Muscle of leg (tissue), 11 donors: ENCODE data around the gene PRG3. TPM values are rescaled to one million over a fixed set of nuclear protein-coding genes. Genes with fewer than 3 reads are reported as not detected.
"Not testable (repeated sequence)": the region's sequence is repeated elsewhere in the genome, so short reads cannot be mapped to it uniquely, and the experiment has no call there.

ENCODE experiments used
- DNase-seq: peaks from one replicate; pipeline ENCODE4 v3.0.0; 2013
- H3K27ac ChIP-seq: one replicate; pipeline ENCODE4 v1.5.1; 2013; ENCODE audit warnings: mild to moderate bottlenecking, low read length, control low read depth
- H3K27me3 ChIP-seq: one replicate; pipeline ENCODE4 v1.6.1; 2013; ENCODE audit warnings: low read length; ENCODE audit not compliant: control insufficient read depth, insufficient read depth
- H3K36me3 ChIP-seq: one replicate; pipeline ENCODE4 v1.6.1; 2013; ENCODE audit warnings: low read length; ENCODE audit not compliant: control insufficient read depth, insufficient read depth
- H3K4me1 ChIP-seq: one replicate; pipeline ENCODE4 v1.6.1; 2013; ENCODE audit warnings: low read length; ENCODE audit not compliant: control insufficient read depth, insufficient read depth
- H3K4me3 ChIP-seq: one replicate; pipeline ENCODE4 v1.5.1; 2013; ENCODE audit warnings: low read length, control low read depth
- H3K9me3 ChIP-seq: replicated peaks from 2 replicates; pipeline ENCODE4 v1.6.1; 2013; ENCODE audit warnings: low read depth, low read length; ENCODE audit not compliant: control insufficient read depth
- WGBS: methylation state at CpG from one replicate; pipeline ENCODE4 v1.1.5; 2013; ENCODE audit warnings: missing lambda C conversion rate; ENCODE audit not compliant: insufficient coverage; 5-methylcytosine and 5-hydroxymethylcytosine counted together
- polyA plus RNA-seq, 8 donors: library from polyadenylated mRNA; unstranded; fragments of 120-200 nt; gene quantifications; one replicate each; pipeline versions ENCODE4 v1.2.1 to v1.2.3, GENCODE V29; 2013; ENCODE audit warnings: inconsistent platforms in 1 of 8, low replicate concordance in 1 of 8; ENCODE audit not compliant: insufficient read length in 8 of 8, insufficient read depth in 1 of 8
- total RNA-seq: library from RNA; stranded (reverse); fragments of 120-200 nt; gene quantifications from one replicate; pipeline ENCODE4 v1.2.4, GENCODE V29; 2013

Gene PRG3
- total and polyA plus RNA-seq, 9 donors: 0.14 to 1.3 (median 0.33) TPM; not detected in 2

DNA sequence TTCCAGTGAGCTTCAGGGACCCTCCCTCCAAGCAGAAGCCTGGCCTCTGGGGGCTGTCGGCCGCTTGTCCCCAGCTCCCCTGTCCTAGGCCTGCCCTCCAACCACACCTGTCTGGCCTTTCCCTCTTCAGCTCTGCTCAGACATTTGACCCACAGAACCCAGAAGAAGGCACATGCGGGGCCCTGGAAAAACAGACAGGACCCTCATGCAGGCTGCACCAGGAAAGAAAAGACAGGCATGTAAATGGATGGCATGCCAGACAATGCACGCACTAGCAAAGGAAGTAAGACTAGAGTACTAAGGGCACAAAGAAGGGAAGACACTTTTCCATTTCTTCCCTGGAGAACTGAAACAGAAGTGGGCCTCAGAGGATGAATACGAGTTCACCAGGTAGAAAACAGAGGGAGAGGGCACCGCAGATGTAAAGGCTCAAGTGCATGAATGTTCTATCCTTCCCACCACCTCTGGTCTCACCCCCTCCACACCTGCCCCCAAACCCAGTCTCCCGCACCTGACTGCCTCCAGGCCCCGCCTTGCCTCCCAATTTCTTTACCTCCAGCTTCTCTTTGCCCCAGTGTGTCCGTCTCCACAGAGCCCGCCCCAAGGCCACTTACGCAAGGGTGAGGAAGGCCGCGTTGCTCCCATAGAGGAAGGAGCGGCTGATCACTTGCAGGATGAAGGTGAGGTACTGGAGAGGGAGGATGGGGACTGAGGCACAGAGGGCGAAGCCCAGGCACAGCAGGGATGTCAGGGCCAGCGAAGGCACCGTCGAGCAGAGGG lies 28.6 kb upstream of the PRG3 start:
- H3K4me3 ChIP-seq: no peak overlapping the region
- H3K9me3 ChIP-seq: no peaks in the 10 kb centered on the region
- no peak overlapping the region for H3K27ac ChIP-seq
- peaks cover 59% of the 10 kb centered on the region for H3K36me3 ChIP-seq
- no peak for DNase-seq
- no peaks in the 10 kb centered on the region for H3K27me3 ChIP-seq
- 95% methylated on average over 13 of the region's 18 CpGs for WGBS
- H3K4me1 ChIP-seq: peaks cover 12% of the 10 kb centered on the region

- Histone ChIP-seq H3K4me1 (peaks cover 12% of the 10 kb centered on the region), H3K4me3 (no peak overlapping the region), H3K27me3 (no peaks in the 10 kb centered on the region), H3K36me3 (peaks cover 52% of the 10 kb centered on the region), H3K9me3 (no peaks in the 10 kb centered on the region), H3K27ac (no peak overlapping the region)
- 84% methylated on average over 2 of the region's 2 CpGs for WGBS
- no peak for DNase-seq
Observed at GRCh38 chr11:57408771-57409170, 27.8 kb upstream of the PRG3 start.

DNA sequence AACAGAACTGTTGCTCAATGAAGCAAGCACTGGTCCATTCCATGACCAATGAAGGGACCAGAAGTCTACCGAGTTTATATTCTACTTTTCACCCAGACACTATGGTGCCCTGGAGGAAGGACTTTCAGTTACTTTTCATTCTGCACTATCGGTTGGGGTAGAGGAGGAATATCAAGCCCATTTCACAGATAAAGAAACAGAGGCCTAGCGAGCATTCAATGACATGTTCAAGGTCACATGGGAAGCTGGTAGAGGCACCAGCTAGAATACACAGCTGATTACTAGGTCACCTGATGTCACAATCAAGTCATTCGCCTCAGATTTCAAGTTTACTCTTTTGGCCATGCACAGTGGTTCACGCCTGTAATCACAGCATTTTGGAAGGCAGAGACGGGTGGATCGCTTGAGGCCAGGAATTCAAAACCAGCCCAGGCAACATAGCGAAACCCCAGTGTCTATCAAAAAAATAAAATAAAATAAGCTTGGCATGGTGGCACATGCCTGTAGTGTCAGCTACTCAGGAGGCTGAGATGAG lies 27.1 kb upstream of the PRG3 start:
- Histone ChIP-seq H3K4me3 (no peak overlapping the region), H3K27me3 (no peaks in the 10 kb centered on the region), H3K27ac (no peak overlapping the region), H3K9me3 (no peaks in the 10 kb centered on the region), H3K4me1 (peaks cover 12% of the 10 kb centered on the region), H3K36me3 (peaks cover 47% of the 10 kb centered on the region)
- DNase-seq: no peak
- WGBS: 100% methylated on average over 3 of the region's 8 CpGs

DNA sequence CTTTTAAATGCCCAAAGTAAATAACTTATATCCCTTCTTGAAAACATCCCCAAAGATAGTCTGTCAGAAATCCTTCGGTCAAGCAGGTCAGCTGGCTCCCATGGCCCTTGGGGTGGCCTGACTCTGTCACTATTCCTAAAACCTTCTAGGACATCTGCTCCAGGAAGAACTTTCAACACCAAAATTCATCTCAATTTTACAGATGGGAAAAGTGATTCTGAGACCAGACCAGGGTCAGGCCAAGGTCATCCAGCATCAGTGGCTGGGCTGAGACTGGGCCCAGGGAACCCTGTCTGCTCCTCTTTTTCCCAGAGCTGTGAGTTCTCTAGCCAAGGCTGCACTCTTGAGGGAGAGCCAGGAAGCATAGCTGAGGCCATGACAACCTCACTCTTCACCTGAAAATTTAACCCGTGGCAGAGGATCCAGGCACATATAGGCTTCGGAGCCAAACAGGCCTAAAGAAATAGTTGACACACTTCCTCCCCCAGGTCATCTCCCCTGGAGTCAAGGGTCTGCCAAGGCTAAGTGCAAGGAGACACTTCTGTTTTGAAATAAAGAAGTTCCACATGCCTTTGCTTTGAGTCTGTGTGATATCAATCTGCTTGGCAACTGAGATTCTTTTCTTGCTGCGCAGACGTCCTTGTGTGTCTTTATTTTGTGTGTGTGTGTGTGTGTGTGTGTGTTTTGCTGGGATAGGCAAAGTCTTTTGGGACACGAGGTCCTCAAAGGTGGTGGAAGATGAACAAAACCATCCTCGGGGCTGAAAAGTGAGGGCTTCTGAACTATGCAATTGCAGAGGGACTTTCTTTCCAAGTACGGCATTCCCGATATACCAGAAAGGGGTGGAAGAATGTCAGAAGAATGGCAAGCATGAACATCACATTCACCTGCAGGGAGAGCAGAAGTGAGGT lies 26.3 kb upstream of the PRG3 start:
- no peaks in the 10 kb centered on the region for H3K9me3 ChIP-seq
- H3K27me3 ChIP-seq: no peaks in the 10 kb centered on the region
- no peak overlapping the region for H3K4me3 ChIP-seq
- peaks cover 47% of the 10 kb centered on the region for H3K36me3 ChIP-seq
- DNase-seq: peak; percentile 65
- peaks cover 12% of the 10 kb centered on the region for H3K4me1 ChIP-seq
- H3K27ac ChIP-seq: peak overlapping the region; percentile 32
- 74% methylated on average over 8 of the region's 9 CpGs for WGBS

DNA sequence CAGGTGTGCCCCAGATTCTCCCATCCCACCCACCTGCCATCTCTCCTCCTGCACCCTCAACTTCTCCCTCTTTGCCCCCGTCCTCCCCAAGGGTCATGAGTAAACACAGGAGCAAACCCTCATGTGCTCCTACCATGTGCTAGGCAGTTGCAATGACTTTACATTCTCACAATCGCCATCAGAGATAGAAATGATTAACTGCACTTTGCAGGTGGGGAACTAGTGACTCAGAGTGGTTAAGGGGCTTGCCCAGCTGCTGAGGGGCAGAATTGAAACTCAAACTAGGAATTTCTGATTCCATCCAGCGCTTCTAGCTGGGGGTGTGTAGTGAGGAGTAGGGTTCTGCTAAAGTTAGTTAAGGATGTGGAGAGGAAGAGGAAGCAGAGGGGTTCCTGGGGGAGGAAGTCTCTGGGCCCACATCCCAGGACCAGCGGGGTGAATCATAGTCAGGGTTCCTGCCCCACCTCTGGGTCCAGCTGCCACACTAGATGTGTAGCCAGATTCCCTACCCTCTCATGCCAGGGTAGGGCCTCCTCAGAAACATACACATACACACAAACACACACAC lies 25.5 kb upstream of the PRG3 start:
- no peak overlapping the region for H3K4me3 ChIP-seq
- DNase-seq: no peak
- 86% methylated on average over 1 of the region's 4 CpGs for WGBS

DNA sequence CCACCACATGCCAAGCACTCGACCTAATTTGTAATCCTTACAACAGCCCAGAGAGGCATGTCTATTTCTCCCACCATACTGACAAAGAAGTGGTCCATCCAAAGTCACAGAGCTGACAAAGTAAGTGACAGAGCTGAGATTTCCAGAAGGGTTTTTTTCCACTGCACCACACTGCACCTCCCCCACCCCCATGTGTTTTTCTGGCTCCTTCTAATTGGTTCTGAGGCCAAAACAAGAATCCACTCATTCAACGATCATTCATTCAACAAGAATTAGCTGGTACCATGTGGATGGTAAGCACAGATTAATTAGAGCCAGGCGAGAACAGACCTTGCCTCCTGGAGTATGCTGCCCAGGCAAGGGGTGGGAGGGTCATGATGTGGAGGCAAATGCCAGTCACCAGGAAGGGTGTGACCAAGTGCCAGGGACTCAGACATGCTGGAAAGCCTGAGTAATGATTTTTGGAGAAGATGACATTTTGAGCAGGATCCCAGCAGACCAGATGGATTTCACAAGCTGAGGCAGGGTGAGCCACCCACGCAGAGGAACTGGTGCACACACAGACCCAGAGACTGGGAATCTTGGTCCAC lies 24.4 kb upstream of the PRG3 start:
- DNase-seq: no peak
- Histone ChIP-seq H3K4me3 (no peak overlapping the region), H3K36me3 (peaks cover 42% of the 10 kb centered on the region), H3K27ac (no peak overlapping the region), H3K4me1 (peaks cover 12% of the 10 kb centered on the region), H3K9me3 (no peaks in the 10 kb centered on the region), H3K27me3 (no peaks in the 10 kb centered on the region)
- 66% methylated on average over 2 of the region's 4 CpGs for WGBS

More for the DNA sequence above, 25.5 kb upstream of the PRG3 start:
- Histone ChIP-seq H3K4me1 (peaks cover 12% of the 10 kb centered on the region), H3K27me3 (no peaks in the 10 kb centered on the region), H3K27ac (peak overlapping the region; percentile 32), H3K36me3 (peaks cover 47% of the 10 kb centered on the region), H3K9me3 (no peaks in the 10 kb centered on the region)

- H3K27ac ChIP-seq: no peak overlapping the region
- H3K4me1 ChIP-seq: peaks cover 12% of the 10 kb centered on the region
- H3K4me3 ChIP-seq: no peak overlapping the region
- H3K27me3 ChIP-seq: no peaks in the 10 kb centered on the region
- WGBS: no CpG with 5 or more reads among the region's 2 CpGs
- no peak for DNase-seq
- H3K9me3 ChIP-seq: no peaks in the 10 kb centered on the region
- H3K36me3 ChIP-seq: peaks cover 27% of the 10 kb centered on the region
Observed at GRCh38 chr11:57403802-57404147, 22.8 kb upstream of the PRG3 start.

DNA sequence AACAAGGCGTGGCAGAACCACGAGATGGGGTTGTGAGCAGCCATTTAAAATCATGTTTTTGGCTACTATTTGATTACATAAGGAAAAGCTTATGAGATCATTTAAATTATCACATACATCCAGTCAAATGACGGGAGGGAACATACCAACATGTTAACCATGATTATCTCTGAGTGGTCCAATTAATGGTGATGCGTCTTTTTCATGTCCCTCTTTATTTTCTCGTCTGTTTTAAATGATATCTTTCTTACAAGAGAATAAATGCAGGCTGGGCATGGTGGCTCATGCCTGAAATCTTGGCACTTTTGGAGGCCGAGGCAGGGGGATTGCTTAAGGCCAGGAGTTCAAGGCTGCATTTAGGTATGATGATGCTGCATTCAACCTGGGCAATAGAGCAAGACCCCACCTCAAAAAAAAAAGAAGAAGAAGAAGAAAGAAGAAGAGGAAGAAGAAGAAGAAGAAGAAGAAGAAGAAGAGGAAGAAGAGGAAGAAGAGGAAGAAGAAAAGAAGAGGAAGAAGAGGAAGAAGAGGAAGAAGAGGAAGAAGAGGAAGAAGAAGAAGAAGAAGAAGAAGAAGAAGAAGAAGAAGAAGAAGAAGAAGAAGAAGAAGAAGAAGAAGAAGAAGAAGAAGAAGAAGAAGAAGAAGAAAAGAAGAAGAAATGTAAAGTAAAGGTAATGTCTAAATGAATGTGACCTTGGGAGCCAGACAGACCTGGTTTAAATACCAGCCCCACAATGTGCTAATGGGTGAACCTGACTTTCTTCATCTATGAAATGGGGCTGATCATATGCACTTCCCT lies 22.3 kb upstream of the PRG3 start:
- Histone ChIP-seq H3K36me3 (peaks cover 23% of the 10 kb centered on the region), H3K4me1 (peaks cover 12% of the 10 kb centered on the region)
- DNase-seq, H3K4me3 ChIP-seq, H3K27ac ChIP-seq, H3K9me3 ChIP-seq, H3K27me3 ChIP-seq: not testable (repeated sequence)
- 100% methylated on average over 1 of the region's 6 CpGs for WGBS

GRCh38 chr11:57402188-57403002 lies 21.4 kb upstream of the PRG3 start:
- no CpG with 5 or more reads among the region's 6 CpGs for WGBS
- no peak for DNase-seq
- H3K36me3 ChIP-seq: peaks cover 15% of the 10 kb centered on the region
- no peak overlapping the region for H3K4me3 ChIP-seq
- H3K27me3 ChIP-seq: no peaks in the 10 kb centered on the region
- peaks cover 9% of the 10 kb centered on the region for H3K4me1 ChIP-seq
- no peaks in the 10 kb centered on the region for H3K9me3 ChIP-seq
- no peak overlapping the region for H3K27ac ChIP-seq
